NT2/D1 (cell line): ENCODE data around the gene MAP3K8.

ENCODE experiments used
- SUZ12 ChIP-seq: IDR thresholded peaks from 2 replicates; pipeline ENCODE4 v1.6.1; 2011; ENCODE audit not compliant: insufficient read length, insufficient read depth; ENCODE audit errors: extremely low read depth
- ZNF274 ChIP-seq: IDR thresholded peaks from 2 replicates; pipeline ENCODE4 v1.6.1; 2011; ENCODE audit warnings: mild to moderate bottlenecking, low read depth, low read length

GRCh38 chr10:30415593-30415992, 18.4 kb upstream of the MAP3K8 start:
- TF ChIP-seq SUZ12, result no peak
- no peak for TF ChIP-seq ZNF274
